ENCODE results near the gene AGR2.
A peak's percentile ranks its signal among the peaks of the same experiment; 100 is the strongest.

AGR2 gene

GRCh38 chr7:16764942-16765341, 39.9 kb downstream of the AGR2 start:
- no peaks in the 10 kb centered on the region for H3K27me3 ChIP-seq (ENCODE audit: insufficient read depth, insufficient read length)
- DNase-seq (ENCODE audit: low read depth, low spot score) = no peak
- peaks cover 11% of the 10 kb centered on the region for H3K9me3 ChIP-seq (ENCODE audit: insufficient read depth, low read length)
- no peak overlapping the region for H3K9ac ChIP-seq (ENCODE audit: insufficient read length, low read depth)
- TF ChIP-seq SUZ12 (IDR thresholded peaks at IDR 0.05; ENCODE audit: extremely low read depth, insufficient read depth, insufficient read length) (no peak), YY1 (IDR thresholded peaks at IDR 0.05; ENCODE audit: insufficient read depth, insufficient read length) (no peak)
- no peaks in the 10 kb centered on the region for H3K4me1 ChIP-seq (ENCODE audit: insufficient read depth, insufficient read length)
- H3K4me3 ChIP-seq (ENCODE audit: insufficient read length, low read depth) = no peak overlapping the region
- no peaks in the 10 kb centered on the region for H3K36me3 ChIP-seq (ENCODE audit: insufficient read depth, insufficient read length, low read length)

- Histone ChIP-seq H3K36me3 (ENCODE audit: insufficient read depth, insufficient read length, low read length) (no peaks in the 10 kb centered on the region), H3K9me3 (ENCODE audit: insufficient read depth, low read length) (no peaks in the 10 kb centered on the region), H3K27me3 (ENCODE audit: insufficient read depth, insufficient read length) (no peaks in the 10 kb centered on the region), H3K4me1 (ENCODE audit: insufficient read depth, insufficient read length) (no peaks in the 10 kb centered on the region), H3K4me3 (ENCODE audit: insufficient read length, low read depth) (no peak overlapping the region), H3K9ac (ENCODE audit: insufficient read length, low read depth) (no peak overlapping the region)
- DNase-seq (ENCODE audit: low read depth, low spot score) = no peak
- TF ChIP-seq ZNF274 (IDR thresholded peaks at IDR 0.05; ENCODE audit: low read depth, low read length) (no peak), YY1 (IDR thresholded peaks at IDR 0.05; ENCODE audit: insufficient read depth, insufficient read length) (no peak), SUZ12 (IDR thresholded peaks at IDR 0.05; ENCODE audit: extremely low read depth, insufficient read depth, insufficient read length) (no peak)
Measured at GRCh38 chr7:16762177-16762576, 42.6 kb downstream of the AGR2 start.

- DNase-seq (ENCODE audit: low read depth, low spot score) = no peak
- no peak overlapping the region for H3K9ac ChIP-seq (ENCODE audit: insufficient read length, low read depth)
- H3K4me3 ChIP-seq (ENCODE audit: insufficient read length, low read depth) = no peak overlapping the region
- no peaks in the 10 kb centered on the region for H3K36me3 ChIP-seq (ENCODE audit: insufficient read depth, insufficient read length, low read length)
- TF ChIP-seq YY1 (IDR thresholded peaks at IDR 0.05; ENCODE audit: insufficient read depth, insufficient read length) (no peak), ZNF274 (IDR thresholded peaks at IDR 0.05; ENCODE audit: low read depth, low read length) (no peak), SUZ12 (IDR thresholded peaks at IDR 0.05; ENCODE audit: extremely low read depth, insufficient read depth, insufficient read length) (no peak)
- peaks cover 8% of the 10 kb centered on the region for H3K27me3 ChIP-seq (ENCODE audit: insufficient read depth, insufficient read length)
- no peaks in the 10 kb centered on the region for H3K9me3 ChIP-seq (ENCODE audit: insufficient read depth, low read length)
- H3K4me1 ChIP-seq (ENCODE audit: insufficient read depth, insufficient read length) = no peaks in the 10 kb centered on the region
Measured at GRCh38 chr7:16759840-16760239, 45.0 kb downstream of the AGR2 start.

GRCh38 chr7:16758631-16759611, 45.9 kb downstream of the AGR2 start:
- TF ChIP-seq SUZ12 (IDR thresholded peaks at IDR 0.05; ENCODE audit: extremely low read depth, insufficient read depth, insufficient read length) (no peak), YY1 (IDR thresholded peaks at IDR 0.05; ENCODE audit: insufficient read depth, insufficient read length) (no peak), ZNF274 (IDR thresholded peaks at IDR 0.05; ENCODE audit: low read depth, low read length) (no peak)
- Histone ChIP-seq H3K27me3 (ENCODE audit: insufficient read depth, insufficient read length) (peaks cover 17% of the 10 kb centered on the region), H3K36me3 (ENCODE audit: insufficient read depth, insufficient read length, low read length) (no peaks in the 10 kb centered on the region), H3K4me1 (ENCODE audit: insufficient read depth, insufficient read length) (no peaks in the 10 kb centered on the region), H3K9me3 (ENCODE audit: insufficient read depth, low read length) (no peaks in the 10 kb centered on the region), H3K9ac (ENCODE audit: insufficient read length, low read depth) (no peak overlapping the region), H3K4me3 (ENCODE audit: insufficient read length, low read depth) (no peak overlapping the region)
- no peak for DNase-seq (ENCODE audit: low read depth, low spot score)

GRCh38 chr7:16758036-16758435, 46.8 kb downstream of the AGR2 start:
- H3K27me3 ChIP-seq (ENCODE audit: insufficient read depth, insufficient read length) = peaks cover 18% of the 10 kb centered on the region
- H3K4me3 ChIP-seq (ENCODE audit: insufficient read length, low read depth) = no peak overlapping the region
- DNase-seq (ENCODE audit: low read depth, low spot score) = no peak
- TF ChIP-seq SUZ12 (IDR thresholded peaks at IDR 0.05; ENCODE audit: extremely low read depth, insufficient read depth, insufficient read length) (no peak), ZNF274 (IDR thresholded peaks at IDR 0.05; ENCODE audit: low read depth, low read length) (no peak), YY1 (IDR thresholded peaks at IDR 0.05; ENCODE audit: insufficient read depth, insufficient read length) (no peak)
- no peaks in the 10 kb centered on the region for H3K4me1 ChIP-seq (ENCODE audit: insufficient read depth, insufficient read length)
- H3K9me3 ChIP-seq (ENCODE audit: insufficient read depth, low read length) = no peaks in the 10 kb centered on the region
- H3K9ac ChIP-seq (ENCODE audit: insufficient read length, low read depth) = no peak overlapping the region
- no peaks in the 10 kb centered on the region for H3K36me3 ChIP-seq (ENCODE audit: insufficient read depth, insufficient read length, low read length)

- Histone ChIP-seq H3K27me3 (ENCODE audit: insufficient read depth, insufficient read length) (peaks cover 18% of the 10 kb centered on the region), H3K9me3 (ENCODE audit: insufficient read depth, low read length) (no peaks in the 10 kb centered on the region), H3K4me3 (ENCODE audit: insufficient read length, low read depth) (no peak overlapping the region), H3K36me3 (ENCODE audit: insufficient read depth, insufficient read length, low read length) (no peaks in the 10 kb centered on the region), H3K4me1 (ENCODE audit: insufficient read depth, insufficient read length) (no peaks in the 10 kb centered on the region), H3K9ac (ENCODE audit: insufficient read length, low read depth) (no peak overlapping the region)
- no peak for DNase-seq (ENCODE audit: low read depth, low spot score)
- TF ChIP-seq SUZ12 (IDR thresholded peaks at IDR 0.05; ENCODE audit: extremely low read depth, insufficient read depth, insufficient read length) = no peak
- no peak for TF ChIP-seq YY1 (IDR thresholded peaks at IDR 0.05; ENCODE audit: insufficient read depth, insufficient read length)
- no peak for TF ChIP-seq ZNF274 (IDR thresholded peaks at IDR 0.05; ENCODE audit: low read depth, low read length)
Measured at GRCh38 chr7:16755397-16755796, 49.4 kb downstream of the AGR2 start.

- peaks cover 18% of the 10 kb centered on the region for H3K27me3 ChIP-seq (ENCODE audit: insufficient read depth, insufficient read length)
- H3K4me1 ChIP-seq (ENCODE audit: insufficient read depth, insufficient read length) = no peaks in the 10 kb centered on the region
- H3K36me3 ChIP-seq (ENCODE audit: insufficient read depth, insufficient read length, low read length) = no peaks in the 10 kb centered on the region
- DNase-seq (ENCODE audit: low read depth, low spot score) = no peak
- H3K4me3 ChIP-seq (ENCODE audit: insufficient read length, low read depth) = peak overlapping the region; percentile 92
- H3K9me3 ChIP-seq (ENCODE audit: insufficient read depth, low read length) = no peaks in the 10 kb centered on the region
- TF ChIP-seq YY1 (IDR thresholded peaks at IDR 0.05; ENCODE audit: insufficient read depth, insufficient read length) (no peak), ZNF274 (IDR thresholded peaks at IDR 0.05; ENCODE audit: low read depth, low read length) (no peak), SUZ12 (IDR thresholded peaks at IDR 0.05; ENCODE audit: extremely low read depth, insufficient read depth, insufficient read length) (no peak)
- H3K9ac ChIP-seq (ENCODE audit: insufficient read length, low read depth) = peak overlapping the region; percentile 74
Measured at GRCh38 chr7:16754856-16755317, 49.9 kb downstream of the AGR2 start.
